Uterus (tissue), 4 donors: ENCODE measurements around the gene TMEM255B. TPM values are rescaled to one million over a fixed set of nuclear protein-coding genes. Genes with fewer than 3 reads are reported as not detected.
"Not testable (repeated sequence)": the region's sequence is repeated elsewhere in the genome, so short reads cannot be mapped to it uniquely, and the experiment has no call there.

Source experiments
- DNase-seq, 2 donors: peaks; one replicate each; pipeline ENCODE4 v3.0.0-alpha.2; 2019 to 2020
- H3K27ac ChIP-seq, 2 donors: fragments of 200-600 bp; sonication (generic); 1 replicate in 1 of 2; 2 replicates in 1 of 2; pipeline ENCODE4 v1.5.1; 2016 to 2018
- H3K27me3 ChIP-seq, 2 donors: fragments of 200-600 bp; sonication (generic); one replicate each; pipeline ENCODE4 v1.5.1; 2018 to 2019; ENCODE audit warnings: control low read depth in 1 of 2
- H3K36me3 ChIP-seq, 2 donors: fragments of 200-600 bp; sonication (generic); one replicate each; pipeline ENCODE4 v1.5.1; 2019; ENCODE audit warnings: control low read depth in 1 of 2
- H3K4me1 ChIP-seq, 2 donors: fragments of 200-600 bp; sonication (generic); one replicate each; pipeline ENCODE4 v1.5.1; 2018 to 2019; ENCODE audit warnings: control low read depth in 1 of 2
- H3K4me3 ChIP-seq, 2 donors: fragments of 200-600 bp; sonication (generic); 1 replicate in 1 of 2; 2 replicates in 1 of 2; pipeline ENCODE4 v1.5.1; 2018 to 2019; ENCODE audit warnings: mild to moderate bottlenecking in 1 of 2
- H3K9me3 ChIP-seq, 2 donors: fragments of 200-600 bp; sonication (generic); one replicate each; pipeline ENCODE4 v1.5.1; 2019; ENCODE audit warnings: control low read depth in 1 of 2
- CTCF ChIP-seq, 4 experiments: fragments of 200-600 bp in 2 of 4; fragments of 450-650 bp in 2 of 4; sonication (generic) in 2 of 4; IDR thresholded peaks; one replicate each; pipeline ENCODE4 v1.5.1; 2016 to 2019; ENCODE audit warnings: antibody characterized with exemption in 4 of 4, mild to moderate bottlenecking in 2 of 4, moderate library complexity in 1 of 4
- POLR2A ChIP-seq, 2 donors: fragments of 450-650 bp; IDR thresholded peaks; one replicate each; pipeline ENCODE4 v1.6.1; 2016; ENCODE audit warnings: antibody characterized with exemption in 2 of 2, mild to moderate bottlenecking in 1 of 2, moderate library complexity in 1 of 2
- intact Hi-C: fragments of 100-400 bp; cut with DNase I; formaldehyde crosslinking; loops from one replicate; pipeline ENCODE4 v1.15.1; 2023; ENCODE audit warnings: low total_unique reads
- total RNA-seq, 4 donors: library from RNA; depleted of rRNA in 3 of 4; stranded (reverse); fragments of >200 nt in 3 of 4; gene quantifications; one replicate each; pipeline versions ENCODE4 v1.1.0 to v1.2.4, GENCODE V29; 2014 to 2023
- donor health status: DM: yes; HTN: yes; CAD: no.

Gene TMEM255B
- total RNA-seq, 4 donors from 2014 or later: 1.8 to 143 (median 33.2) TPM

GRCh38 chr13:113744197-113745000 is 14.6 kb upstream of the TMEM255B start:
- Histone ChIP-seq H3K9me3 (no peaks in the 10 kb centered on the region), H3K4me3 (no peak overlapping the region), H3K27me3 (no peaks in the 10 kb centered on the region), H3K27ac (no peak overlapping the region), H3K4me1 (no peaks in the 10 kb centered on the region), H3K36me3 (no peaks in the 10 kb centered on the region)
- TF ChIP-seq POLR2A (IDR thresholded peaks at IDR 0.05): no peak
- no peak for TF ChIP-seq CTCF (IDR thresholded peaks at IDR 0.05)
- no peak for DNase-seq
- intact Hi-C loops: no loop called here

- H3K27ac ChIP-seq: no peak overlapping the region
- DNase-seq: no peak
- intact Hi-C loops: no loop called here
- H3K9me3 ChIP-seq: no peaks in the 10 kb centered on the region
- H3K36me3 ChIP-seq: no peaks in the 10 kb centered on the region
- H3K27me3 ChIP-seq: no peaks in the 10 kb centered on the region
- TF ChIP-seq POLR2A (IDR thresholded peaks at IDR 0.05) (no peak), CTCF (IDR thresholded peaks at IDR 0.05) (no peak)
- no peaks in the 10 kb centered on the region for H3K4me1 ChIP-seq
- H3K4me3 ChIP-seq: no peak overlapping the region
These were observed 14.0 kb upstream of the TMEM255B start for GRCh38 chr13:113745059-113745458.

DNA sequence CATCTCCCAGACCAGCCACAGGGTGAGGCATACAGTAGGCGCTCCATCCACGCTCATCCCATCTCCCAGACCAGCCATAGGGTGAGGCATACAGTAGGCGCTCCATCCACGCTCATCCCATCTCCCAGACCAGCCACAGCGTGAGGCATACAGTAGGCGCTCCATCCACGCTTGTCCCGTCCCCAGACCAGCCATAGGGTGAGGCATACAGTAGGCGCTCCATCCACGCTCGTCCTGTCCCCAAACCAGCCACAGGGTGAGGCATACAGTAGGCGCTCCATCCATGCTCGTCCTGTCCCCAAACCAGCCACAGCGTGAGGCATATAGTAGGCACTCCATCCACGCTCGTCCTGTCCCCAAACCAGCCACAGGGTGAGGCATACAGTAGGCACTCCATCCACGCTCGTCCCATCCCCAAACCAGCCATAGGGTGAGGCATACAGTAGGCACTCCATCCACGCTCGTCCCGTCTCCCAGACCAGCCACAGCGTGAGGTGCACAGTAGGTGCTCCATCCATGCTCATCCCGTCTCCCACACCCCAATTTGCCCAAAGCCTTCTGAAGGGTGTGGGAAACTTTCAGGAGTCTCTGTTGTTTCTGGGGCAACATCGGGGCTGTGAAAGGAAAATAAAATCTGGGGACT is 13.4 kb upstream of the TMEM255B start:
- intact Hi-C loops, H3K36me3 ChIP-seq, H3K4me3 ChIP-seq, H3K4me1 ChIP-seq, DNase-seq, H3K9me3 ChIP-seq, H3K27me3 ChIP-seq, H3K27ac ChIP-seq: not testable (repeated sequence)

- DNase-seq: no peak
- H3K27ac ChIP-seq: no peak overlapping the region
- H3K36me3 ChIP-seq: no peaks in the 10 kb centered on the region
- intact Hi-C loops: no loop called here
- no peaks in the 10 kb centered on the region for H3K9me3 ChIP-seq
- H3K27me3 ChIP-seq: no peaks in the 10 kb centered on the region
- H3K4me3 ChIP-seq: no peak overlapping the region
- no peaks in the 10 kb centered on the region for H3K4me1 ChIP-seq
- TF ChIP-seq POLR2A (IDR thresholded peaks at IDR 0.05) (no peak), CTCF (IDR thresholded peaks at IDR 0.05) (no peak)
These were observed 12.9 kb upstream of the TMEM255B start for GRCh38 chr13:113746143-113746525.

DNA sequence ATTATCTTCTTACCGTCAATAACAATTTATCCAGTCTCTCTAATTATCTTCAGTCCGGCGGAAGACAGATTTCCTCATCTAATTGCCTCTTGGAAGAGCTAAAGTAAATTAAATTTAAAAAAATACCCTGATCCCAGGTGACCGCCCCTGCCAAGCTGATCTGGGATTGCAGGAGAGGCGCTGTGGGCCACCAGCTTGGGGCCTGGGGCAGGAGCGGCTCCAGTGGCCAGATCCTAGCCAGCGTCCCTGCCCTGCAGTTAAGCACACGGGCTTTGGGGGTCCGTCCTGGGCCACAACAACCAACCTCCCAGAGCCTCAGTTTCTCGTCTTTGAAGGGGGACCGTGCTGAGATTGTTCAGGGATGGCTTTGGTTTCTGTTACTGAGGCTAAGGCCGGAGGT is 12.4 kb upstream of the TMEM255B start:
- DNase-seq: no peak
- intact Hi-C loops: no loop called here
- no peak overlapping the region for H3K27ac ChIP-seq
- H3K9me3 ChIP-seq: no peaks in the 10 kb centered on the region
- H3K36me3 ChIP-seq: no peaks in the 10 kb centered on the region
- no peaks in the 10 kb centered on the region for H3K27me3 ChIP-seq
- no peaks in the 10 kb centered on the region for H3K4me1 ChIP-seq
- TF ChIP-seq POLR2A (IDR thresholded peaks at IDR 0.05): no peak
- TF ChIP-seq CTCF (IDR thresholded peaks at IDR 0.05): no peak
- no peak overlapping the region for H3K4me3 ChIP-seq
